NCI-H1105 (cell line): Measurements from ENCODE around the gene SLC35F3.

Experiments
- DNase-seq: peaks from one replicate; lab custom pipeline; 2025; lab: John Stamatoyannopoulos, UW

Gene SLC35F3

GRCh38 chr1:233972951-233973635 lies 68.6 kb downstream of the SLC35F3 start:
- no peak for DNase-seq

DNA sequence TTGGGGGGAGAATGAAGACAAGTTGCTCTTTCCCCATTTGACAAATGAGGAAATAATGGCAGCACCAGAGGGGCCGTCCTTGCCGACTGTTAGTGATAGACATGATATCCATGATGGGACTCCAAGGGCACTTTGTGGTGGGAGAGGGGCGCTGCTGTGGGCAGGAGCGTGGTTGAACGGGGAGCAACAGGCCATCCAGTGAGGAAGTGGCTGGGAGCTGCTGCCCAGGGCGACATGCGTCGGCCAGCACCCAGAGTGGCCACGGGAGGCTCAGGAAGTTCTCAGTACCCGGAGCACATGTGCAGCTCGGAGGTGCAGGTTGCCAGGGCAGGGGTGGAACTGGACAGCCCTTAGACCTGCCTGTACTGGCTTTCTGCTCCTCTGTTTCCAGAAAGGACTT lies 71.0 kb downstream of the SLC35F3 start:
- no peak for DNase-seq

GRCh38 chr1:233981042-233981675 lies 76.7 kb downstream of the SLC35F3 start:
- no peak for DNase-seq

- no peak for DNase-seq
Measured at GRCh38 chr1:233982827-233983518, 78.5 kb downstream of the SLC35F3 start.

DNA sequence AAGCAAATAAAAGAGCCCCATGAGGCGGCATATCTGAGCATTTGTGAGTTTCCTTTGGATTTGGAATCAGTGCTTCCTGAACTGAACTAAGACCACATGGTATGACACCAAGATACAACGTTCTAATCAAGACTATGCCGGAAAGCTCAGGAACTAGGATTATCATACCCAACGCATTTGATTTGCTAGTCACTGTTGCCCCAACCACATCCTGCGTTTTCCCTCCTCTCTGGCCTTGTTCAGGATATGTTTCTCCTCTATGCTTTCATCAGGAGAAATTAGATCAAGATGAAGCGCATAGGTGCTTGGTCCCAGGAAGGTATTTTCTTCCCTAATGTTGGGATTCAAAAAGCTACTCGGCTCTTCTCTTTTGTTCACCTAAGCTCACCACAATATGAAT lies 79.3 kb downstream of the SLC35F3 start:
- DNase-seq: no peak

DNA sequence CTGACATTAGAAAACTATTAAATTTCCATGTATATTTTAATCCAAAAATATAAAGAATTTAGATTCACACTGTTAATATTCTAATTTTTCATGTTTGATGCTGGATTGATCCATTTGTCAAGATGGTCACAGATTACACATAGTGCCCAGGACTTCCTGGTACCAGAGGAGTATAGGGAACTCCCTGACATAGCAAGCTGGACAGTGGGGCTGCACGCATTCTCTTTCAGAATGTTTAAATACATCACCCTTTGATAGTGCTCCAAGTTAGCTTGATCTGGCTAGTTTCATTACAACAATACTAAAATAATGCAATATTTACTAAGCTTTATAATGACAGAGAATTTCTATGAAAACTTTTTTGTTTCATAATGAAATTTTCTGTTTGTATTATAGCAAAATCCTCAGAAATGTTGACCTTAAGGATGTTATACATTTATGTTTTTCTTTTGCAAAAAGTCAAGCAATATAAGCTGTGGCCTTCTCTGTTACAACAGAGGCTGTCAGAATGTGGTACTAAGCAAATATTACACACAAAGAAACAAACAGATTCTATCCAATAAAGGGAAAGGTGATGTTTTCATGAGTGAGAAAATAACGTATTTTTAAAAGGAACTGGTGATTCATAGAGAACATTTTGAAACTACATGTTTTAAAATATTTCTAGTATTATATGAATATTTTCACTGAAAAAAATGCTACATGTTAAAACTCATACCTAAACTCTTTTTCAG lies 84.7 kb downstream of the SLC35F3 start:
- no peak for DNase-seq

DNA sequence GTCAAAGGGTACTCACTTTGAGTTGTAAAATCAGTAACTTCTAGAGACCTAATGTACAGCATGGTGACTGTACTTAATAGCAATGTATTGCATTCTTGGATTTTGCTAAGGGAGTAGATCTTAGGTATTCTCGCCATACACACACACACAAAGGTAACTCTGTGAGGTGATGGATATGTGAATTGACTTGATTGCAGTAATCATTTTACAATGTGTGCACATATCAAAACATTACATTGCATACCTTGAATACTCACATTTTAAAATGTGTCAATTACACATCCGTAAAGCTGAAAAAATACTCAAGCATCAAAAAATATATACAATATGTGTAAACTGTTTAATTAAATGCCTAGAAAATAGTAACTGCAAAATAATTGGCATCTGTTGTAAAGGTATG lies 86.0 kb downstream of the SLC35F3 start:
- DNase-seq: no peak

- DNase-seq: no peak
Measured at GRCh38 chr1:233993651-233994050, 89.2 kb downstream of the SLC35F3 start.

- no peak for DNase-seq
Measured at GRCh38 chr1:233994112-233994511, 89.6 kb downstream of the SLC35F3 start.

- no peak for DNase-seq
Measured at GRCh38 chr1:233998456-233998855, 94.0 kb downstream of the SLC35F3 start.

- DNase-seq: peak; percentile 25
Measured at GRCh38 chr1:233998891-233999290, 94.4 kb downstream of the SLC35F3 start.

DNA sequence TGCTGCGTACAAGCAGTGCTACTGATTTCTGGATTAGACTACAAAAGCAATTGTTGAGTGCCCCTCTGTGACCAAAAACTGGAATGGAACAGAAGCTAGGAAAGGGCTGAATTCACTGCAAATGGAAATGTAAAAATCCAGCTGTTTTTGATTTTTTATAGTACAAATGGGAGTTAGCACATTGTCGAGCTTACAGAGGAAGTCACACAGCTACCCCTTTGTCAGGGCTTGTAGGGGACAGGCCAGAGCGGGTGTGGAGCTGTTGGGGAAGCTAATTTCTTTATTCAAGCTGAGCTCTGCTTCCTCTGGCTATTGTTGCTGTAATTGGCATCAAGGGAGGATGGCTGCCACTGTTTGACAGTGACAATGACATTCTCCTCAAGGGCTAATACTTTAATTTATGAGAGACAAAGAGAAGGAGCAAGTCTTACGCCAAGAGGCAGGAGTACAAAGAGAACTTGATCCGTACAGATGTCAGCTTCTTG lies 96.1 kb downstream of the SLC35F3 start:
- no peak for DNase-seq

DNA sequence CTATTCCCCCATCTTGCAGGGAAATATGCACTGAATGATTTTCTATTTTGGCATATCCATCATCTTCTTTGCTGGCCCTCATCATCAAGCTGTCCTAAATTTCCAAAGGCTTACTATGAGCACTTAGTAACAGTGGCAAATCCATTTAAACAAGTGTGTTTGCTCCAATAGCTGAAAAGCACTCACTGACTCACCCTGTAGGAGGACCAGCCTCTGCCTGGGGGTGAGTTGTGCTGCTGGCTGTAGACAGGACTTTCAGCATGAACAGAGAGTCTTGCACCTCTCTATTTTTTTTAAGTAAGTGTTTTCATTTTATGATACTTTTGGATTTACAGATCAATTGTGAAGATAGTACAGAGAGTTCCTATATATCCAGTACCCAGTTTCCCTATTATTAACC lies 97.3 kb downstream of the SLC35F3 start:
- no peak for DNase-seq

GRCh38 chr1:234004591-234004990 lies 100.1 kb downstream of the SLC35F3 start:
- DNase-seq: no peak

DNA sequence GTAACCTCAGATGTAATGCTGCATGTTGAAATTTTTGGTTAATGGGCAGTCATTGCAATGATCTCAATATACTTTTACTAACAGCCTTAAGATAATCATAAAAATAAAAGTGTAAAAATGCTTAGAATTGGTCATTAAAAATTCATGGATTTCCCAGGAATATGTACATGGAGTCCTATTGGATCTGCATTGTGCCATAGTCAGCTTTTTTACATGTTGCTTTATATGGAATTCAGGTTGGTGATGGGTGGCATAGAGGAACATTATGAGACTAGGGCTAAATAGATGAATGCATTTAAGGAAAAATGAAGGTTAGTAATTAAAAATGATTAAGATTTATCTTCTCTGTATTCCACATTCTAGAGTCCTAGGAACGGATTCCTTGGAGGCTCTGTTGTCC lies 103.2 kb downstream of the SLC35F3 start:
- DNase-seq: no peak

DNA sequence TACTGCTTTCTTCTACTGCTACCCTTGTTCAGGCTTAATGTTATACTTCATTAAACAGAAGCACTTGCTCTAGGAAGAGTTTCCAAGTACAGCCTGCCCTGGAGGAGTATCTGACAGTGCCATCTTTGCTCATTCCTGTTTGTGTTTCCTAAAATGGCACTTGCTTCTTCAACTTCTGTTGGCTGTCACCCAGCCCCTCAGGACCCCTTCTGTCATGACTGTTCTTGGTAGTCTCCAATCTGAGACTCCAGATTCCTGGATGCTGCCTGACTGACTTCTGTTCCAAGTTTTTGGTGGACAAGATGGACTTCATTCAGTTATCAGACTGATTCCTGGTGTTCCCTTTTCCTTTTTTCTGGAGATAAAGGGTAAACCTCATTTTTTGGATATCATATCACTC lies 104.1 kb downstream of the SLC35F3 start:
- no peak for DNase-seq

GRCh38 chr1:234009668-234010067 lies 105.2 kb downstream of the SLC35F3 start:
- DNase-seq: no peak

DNA sequence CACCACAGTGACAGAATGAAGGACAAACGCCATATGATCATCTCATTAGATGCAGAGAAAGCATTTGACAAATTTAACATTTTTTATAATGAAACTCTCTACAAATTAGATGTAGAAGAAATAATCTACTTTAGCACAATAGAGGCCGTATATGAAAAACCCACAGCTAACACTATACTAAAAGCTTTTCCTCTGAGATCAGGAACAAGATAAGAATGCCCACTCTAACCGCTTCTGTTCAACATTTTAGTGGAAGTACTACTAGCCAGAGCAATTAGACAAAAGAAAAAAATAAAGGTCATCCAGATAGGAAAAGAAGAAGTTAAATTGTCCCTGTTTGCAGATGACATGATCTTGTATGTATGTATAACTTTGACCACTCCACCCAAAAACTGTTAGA lies 109.7 kb downstream of the SLC35F3 start:
- no peak for DNase-seq

GRCh38 chr1:234018816-234019215 lies 114.3 kb downstream of the SLC35F3 start:
- DNase-seq: no peak

GRCh38 chr1:234019387-234019786 lies 114.9 kb downstream of the SLC35F3 start:
- no peak for DNase-seq

GRCh38 chr1:234022302-234022701 lies 117.8 kb downstream of the SLC35F3 start:
- no peak for DNase-seq

DNA sequence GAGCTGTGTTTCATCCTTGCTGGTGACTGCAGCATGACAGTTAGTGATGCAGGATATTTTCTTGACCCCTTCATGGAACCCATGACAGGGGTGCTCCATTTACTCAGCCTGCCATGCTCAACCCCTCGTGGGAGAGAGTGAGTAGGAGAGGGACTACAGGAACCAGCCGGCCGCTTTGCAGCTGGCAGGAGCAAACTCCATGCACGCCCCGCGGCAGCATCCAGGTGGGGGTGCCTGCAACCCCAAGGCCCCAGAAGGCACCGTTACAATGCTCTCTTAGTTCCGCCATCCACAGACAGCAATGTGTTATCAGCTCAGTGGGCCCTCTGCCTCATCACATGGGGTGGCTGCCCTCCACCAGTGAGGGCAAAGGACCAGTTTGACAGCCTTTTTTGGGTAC lies 135.1 kb downstream of the SLC35F3 start:
- DNase-seq: no peak
